Measurements from ENCODE around the gene PEF1. TPM values are rescaled to one million over a fixed set of nuclear protein-coding genes. Genes with fewer than 3 reads are reported as not detected.

The PEF1 gene
- total RNA-seq, 4 donors from 2014 or later: 29.5 to 53.1 (median 42.7) TPM

- intact Hi-C loops (cut with DNase I; ENCODE audit: low total_unique reads) (no loop called here), in situ Hi-C loops (cut with MboI; ENCODE audit: low sequenced_read_pairs in 4 of 4) (no loop called here)
- Histone ChIP-seq H3K4me1 (peaks cover 17 to 24% of the 10 kb centered on the region in 2 donors), H3K4me3 (no peak overlapping the region), H3K27me3 (peaks cover 12 to 13% (median 13%) of the 10 kb centered on the region in 3 donors), H3K9me3 (no peaks in the 10 kb centered on the region), H3K36me3 (no peaks in the 10 kb centered on the region), H3K27ac (peak overlapping the region in 3 of 4 donors; percentile 13 to 35 (median 30))
- TF ChIP-seq CTCF (IDR thresholded peaks at IDR 0.05 in 4 of 5, conservative IDR thresholded peaks at IDR 0.05 in 1 of 5): no peak
- no peak for TF ChIP-seq POLR2A (IDR thresholded peaks at IDR 0.05)
- no peak for DNase-seq
- no peak for ATAC-seq
Measured at GRCh38 chr1:31621847-31622730, 22.6 kb downstream of the PEF1 start.

GRCh38 chr1:31621498-31621820 is 23.2 kb downstream of the PEF1 start:
- intact Hi-C loops (cut with DNase I; ENCODE audit: low total_unique reads) (no loop called here), in situ Hi-C loops (cut with MboI; ENCODE audit: low sequenced_read_pairs in 4 of 4) (no loop called here)
- no peaks in the 10 kb centered on the region for H3K36me3 ChIP-seq
- H3K4me1 ChIP-seq: peaks cover 11 to 18% of the 10 kb centered on the region in 2 donors
- TF ChIP-seq CTCF (IDR thresholded peaks at IDR 0.05 in 4 of 5, conservative IDR thresholded peaks at IDR 0.05 in 1 of 5) (no peak), POLR2A (IDR thresholded peaks at IDR 0.05) (no peak)
- no peak overlapping the region for H3K27ac ChIP-seq
- peaks cover 18 to 20% (median 19%) of the 10 kb centered on the region in 3 donors for H3K27me3 ChIP-seq
- no peak overlapping the region for H3K4me3 ChIP-seq
- H3K9me3 ChIP-seq: no peaks in the 10 kb centered on the region
- no peak for DNase-seq
- no peak for ATAC-seq

GRCh38 chr1:31620631-31621497 is 23.8 kb downstream of the PEF1 start:
- in situ Hi-C loops (cut with MboI; ENCODE audit: low sequenced_read_pairs in 4 of 4): no loop called here
- Histone ChIP-seq H3K9me3 (no peaks in the 10 kb centered on the region), H3K4me3 (no peak overlapping the region), H3K27ac (no peak overlapping the region), H3K36me3 (no peaks in the 10 kb centered on the region), H3K4me1 (peaks cover 5 to 12% of the 10 kb centered on the region in 2 donors), H3K27me3 (peaks cover 20 to 21% (median 20%) of the 10 kb centered on the region in 3 donors)
- DNase-seq: no peak
- intact Hi-C loops (cut with DNase I; ENCODE audit: low total_unique reads): no loop called here
- TF ChIP-seq POLR2A (IDR thresholded peaks at IDR 0.05): no peak
- TF ChIP-seq CTCF (IDR thresholded peaks at IDR 0.05 in 4 of 5, conservative IDR thresholded peaks at IDR 0.05 in 1 of 5): no peak
- no peak for ATAC-seq

- intact Hi-C loops (cut with DNase I; ENCODE audit: low total_unique reads): loop anchor here (1.0 kb wide), 1 partner anchor 54 kb away; no protein-coding TSS in a partner anchor
- H3K4me1 ChIP-seq: peaks cover 4 to 8% of the 10 kb centered on the region in 2 donors
- peaks cover 20 to 21% (median 20%) of the 10 kb centered on the region in 3 donors for H3K27me3 ChIP-seq
- no peak overlapping the region for H3K4me3 ChIP-seq
- no peaks in the 10 kb centered on the region for H3K36me3 ChIP-seq
- TF ChIP-seq POLR2A (IDR thresholded peaks at IDR 0.05) (no peak), CTCF (IDR thresholded peaks at IDR 0.05 in 4 of 5, conservative IDR thresholded peaks at IDR 0.05 in 1 of 5) (no peak)
- in situ Hi-C loops (cut with MboI; ENCODE audit: low sequenced_read_pairs in 4 of 4): no loop called here
- no peak for DNase-seq
- no peaks in the 10 kb centered on the region for H3K9me3 ChIP-seq
- H3K27ac ChIP-seq: no peak overlapping the region
- no peak for ATAC-seq
Measured at GRCh38 chr1:31618916-31619846, 25.5 kb downstream of the PEF1 start.
